Measurements from ENCODE around the gene ACP3. TPM values are rescaled to one million over a fixed set of nuclear protein-coding genes. Genes with fewer than 3 reads are reported as not detected.
"Not testable (repeated sequence)": the region's sequence is repeated elsewhere in the genome, so short reads cannot be mapped to it uniquely, and the experiment has no call there.

Gene ACP3
- total RNA-seq, 1 experiment from 2014 or later = 2.9 TPM

- DNase-seq (ENCODE audit: low read depth) = no peak
Measured at GRCh38 chr3:132362329-132362728, 45.1 kb downstream of the ACP3 start.

- no peak for DNase-seq (ENCODE audit: low read depth)
Measured at GRCh38 chr3:132368515-132368914, 51.3 kb downstream of the ACP3 start.

GRCh38 chr3:132368962-132369361 lies 51.8 kb downstream of the ACP3 start:
- no peak for DNase-seq (ENCODE audit: low read depth)

- not testable (repeated sequence) for DNase-seq (ENCODE audit: low read depth)
Measured at GRCh38 chr3:132376945-132377354, 59.7 kb downstream of the ACP3 start.

GRCh38 chr3:132378048-132378762 lies 61.0 kb downstream of the ACP3 start:
- DNase-seq (ENCODE audit: low read depth) = no peak

- DNase-seq (ENCODE audit: low read depth) = no peak
Measured at GRCh38 chr3:132378846-132379245, 61.6 kb downstream of the ACP3 start.

GRCh38 chr3:132380920-132381319 lies 63.7 kb downstream of the ACP3 start:
- no peak for DNase-seq (ENCODE audit: low read depth)

- no peak for DNase-seq (ENCODE audit: low read depth)
Measured at GRCh38 chr3:132381348-132381944, 64.2 kb downstream of the ACP3 start.

- DNase-seq (ENCODE audit: low read depth) = no peak
Measured at GRCh38 chr3:132382267-132382666, 65.1 kb downstream of the ACP3 start.

GRCh38 chr3:132382688-132383194 lies 65.5 kb downstream of the ACP3 start:
- DNase-seq (ENCODE audit: low read depth) = no peak

- DNase-seq (ENCODE audit: low read depth) = no peak
Measured at GRCh38 chr3:132386259-132386658, 69.1 kb downstream of the ACP3 start.

GRCh38 chr3:132392675-132393074 lies 75.5 kb downstream of the ACP3 start:
- not testable (repeated sequence) for DNase-seq (ENCODE audit: low read depth)

- DNase-seq (ENCODE audit: low read depth) = no peak
Measured at GRCh38 chr3:132394320-132394719, 77.1 kb downstream of the ACP3 start.

GRCh38 chr3:132395126-132395525 lies 77.9 kb downstream of the ACP3 start:
- DNase-seq (ENCODE audit: low read depth) = no peak

- no peak for DNase-seq (ENCODE audit: low read depth)
Measured at GRCh38 chr3:132396255-132396654, 79.0 kb downstream of the ACP3 start.

- not testable (repeated sequence) for DNase-seq (ENCODE audit: low read depth)
Measured at GRCh38 chr3:132396776-132397175, 79.6 kb downstream of the ACP3 start.

- peak; percentile 48 for DNase-seq (ENCODE audit: low read depth)
Measured at GRCh38 chr3:132399054-132399929, 82.1 kb downstream of the ACP3 start.

- no peak for DNase-seq (ENCODE audit: low read depth)
Measured at GRCh38 chr3:132401255-132401654, 84.0 kb downstream of the ACP3 start.

GRCh38 chr3:132404276-132404675 lies 87.1 kb downstream of the ACP3 start:
- DNase-seq (ENCODE audit: low read depth) = no peak

- DNase-seq (ENCODE audit: low read depth) = no peak
Measured at GRCh38 chr3:132405188-132405587, 88.0 kb downstream of the ACP3 start.

GRCh38 chr3:132405609-132406299 lies 88.5 kb downstream of the ACP3 start:
- DNase-seq (ENCODE audit: low read depth) = no peak

- DNase-seq (ENCODE audit: low read depth) = no peak
Measured at GRCh38 chr3:132406587-132406986, 89.4 kb downstream of the ACP3 start.
